Kidney capillary endothelial cell (primary cell): ENCODE measurements around the gene TRIP10.
A peak's percentile ranks its signal among the peaks of the same experiment; 100 is the strongest.
"Not testable (repeated sequence)": the region's sequence is repeated elsewhere in the genome, so short reads cannot be mapped to it uniquely, and the experiment has no call there.

Experiments used
- DNase-seq: peaks from one replicate; pipeline ENCODE4 v3.0.0-alpha.2; 2018; ENCODE audit warnings: low spot score

Gene TRIP10

GRCh38 chr19:6794686-6795431 lies 55.4 kb downstream of the TRIP10 start:
- peak; percentile 10 for DNase-seq

DNA sequence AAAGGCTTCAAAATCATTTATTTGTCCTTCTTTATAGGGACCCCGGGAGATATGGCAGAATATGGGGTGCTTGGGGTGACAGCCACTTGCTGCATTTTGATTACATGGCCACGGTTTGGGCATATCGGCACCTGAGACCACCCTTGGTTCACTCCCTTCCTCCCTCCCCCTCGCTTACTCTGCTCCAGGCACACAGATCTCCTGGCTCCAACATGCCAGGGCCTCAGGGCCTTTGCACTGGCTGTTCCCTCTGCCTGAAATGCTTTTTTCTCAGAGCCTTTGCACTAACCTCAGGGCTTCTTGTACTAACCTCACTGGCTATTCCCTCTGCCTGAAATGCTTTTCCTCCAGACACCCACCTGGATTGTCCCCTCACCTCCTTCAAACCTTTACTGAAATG lies 56.8 kb downstream of the TRIP10 start:
- no peak for DNase-seq

DNA sequence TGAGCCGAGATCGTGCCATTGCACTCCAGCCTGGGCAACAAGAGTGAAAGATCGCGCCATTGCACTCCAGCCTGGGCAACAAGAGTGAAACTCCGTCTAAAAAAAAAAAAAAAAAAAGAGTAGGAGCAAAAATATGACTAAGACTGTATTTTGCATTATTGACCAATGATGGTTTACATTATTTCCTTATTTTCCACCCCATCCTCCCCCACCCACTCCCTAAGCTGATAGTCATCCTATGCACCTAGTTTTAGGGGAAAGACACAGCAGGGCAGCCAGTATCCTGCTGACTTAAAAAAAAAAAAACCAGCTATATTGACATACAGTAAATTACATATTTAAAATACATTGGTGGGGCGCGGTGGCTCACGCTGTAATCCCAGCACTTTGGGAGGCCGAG lies 58.2 kb downstream of the TRIP10 start:
- no peak for DNase-seq

DNA sequence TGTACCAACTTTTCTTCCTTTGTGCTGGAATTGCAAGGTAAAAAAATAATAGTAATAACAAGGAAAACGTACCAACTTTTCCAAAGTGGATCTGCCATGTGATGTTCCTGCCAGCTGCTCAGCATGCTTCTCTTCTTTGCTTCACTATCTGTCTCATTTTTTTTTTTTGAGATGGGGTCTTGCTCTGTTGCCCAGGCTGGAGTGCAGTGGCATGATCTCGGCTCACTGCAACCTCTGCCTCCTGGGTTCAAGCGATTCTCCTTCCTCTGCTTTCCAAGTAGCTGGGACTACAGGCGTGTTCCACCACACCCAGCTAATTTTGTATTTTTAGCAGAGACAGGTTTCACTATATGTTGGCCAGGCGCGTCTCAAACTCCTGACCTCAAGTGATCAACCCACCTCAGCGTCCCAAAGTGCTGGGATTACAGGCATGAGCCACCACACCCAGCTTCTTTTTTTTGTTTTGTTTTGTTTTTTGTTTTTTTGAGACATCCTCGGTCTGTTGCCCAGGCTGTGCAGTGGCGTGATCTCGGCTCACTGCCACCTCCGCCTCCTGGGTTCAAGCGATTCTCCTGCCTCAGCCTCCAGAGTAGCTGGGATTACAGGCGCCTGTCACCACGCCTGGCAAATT lies 60.8 kb downstream of the TRIP10 start:
- not testable (repeated sequence) for DNase-seq

- DNase-seq: no peak
Observed at GRCh38 chr19:6800991-6801484, 61.6 kb downstream of the TRIP10 start.
